ENCODE results near the gene GALNT7.

The GALNT7 gene

GRCh38 chr4:173253561-173253960, 85.0 kb downstream of the GALNT7 start:
- H3K4me3 ChIP-seq (ENCODE audit: low read length), result no peak overlapping the region
- H3K36me3 ChIP-seq (ENCODE audit: insufficient read depth, low read length), result no peaks in the 10 kb centered on the region
- H3K9me3 ChIP-seq (ENCODE audit: low read length), result no peaks in the 10 kb centered on the region
- H2AFZ ChIP-seq (ENCODE audit: low read depth, low read length), result no peak overlapping the region
- no peaks in the 10 kb centered on the region for H3K27me3 ChIP-seq (ENCODE audit: insufficient read depth, low read length)
- H3K4me1 ChIP-seq (ENCODE audit: insufficient read depth, low read length), result no peaks in the 10 kb centered on the region

- Histone ChIP-seq H2AFZ (ENCODE audit: low read depth, low read length) (no peak overlapping the region), H3K4me1 (ENCODE audit: insufficient read depth, low read length) (no peaks in the 10 kb centered on the region), H3K36me3 (ENCODE audit: insufficient read depth, low read length) (no peaks in the 10 kb centered on the region), H3K27me3 (ENCODE audit: insufficient read depth, low read length) (no peaks in the 10 kb centered on the region), H3K9me3 (ENCODE audit: low read length) (no peaks in the 10 kb centered on the region), H3K4me3 (ENCODE audit: low read length) (no peak overlapping the region)
Measured at GRCh38 chr4:173254646-173255045, 86.0 kb downstream of the GALNT7 start.

GRCh38 chr4:173256825-173257224, 88.2 kb downstream of the GALNT7 start:
- no peak overlapping the region for H3K4me3 ChIP-seq (ENCODE audit: low read length)
- no peaks in the 10 kb centered on the region for H3K27me3 ChIP-seq (ENCODE audit: insufficient read depth, low read length)
- no peaks in the 10 kb centered on the region for H3K9me3 ChIP-seq (ENCODE audit: low read length)
- H2AFZ ChIP-seq (ENCODE audit: low read depth, low read length), result no peak overlapping the region
- peaks cover 2% of the 10 kb centered on the region for H3K36me3 ChIP-seq (ENCODE audit: insufficient read depth, low read length)
- no peaks in the 10 kb centered on the region for H3K4me1 ChIP-seq (ENCODE audit: insufficient read depth, low read length)

GRCh38 chr4:173257732-173258717, 89.4 kb downstream of the GALNT7 start:
- H3K4me3 ChIP-seq (ENCODE audit: low read length), result no peak overlapping the region

GRCh38 chr4:173258866-173259265, 90.3 kb downstream of the GALNT7 start:
- Histone ChIP-seq H3K4me3 (ENCODE audit: low read length) (no peak overlapping the region), H2AFZ (ENCODE audit: low read depth, low read length) (no peak overlapping the region), H3K4me1 (ENCODE audit: insufficient read depth, low read length) (no peaks in the 10 kb centered on the region)

More at GRCh38 chr4:173257732-173258717, 89.4 kb downstream of the GALNT7 start:
- H3K9me3 ChIP-seq (ENCODE audit: low read length), result no peaks in the 10 kb centered on the region
- H3K4me1 ChIP-seq (ENCODE audit: insufficient read depth, low read length), result no peaks in the 10 kb centered on the region
- no peak overlapping the region for H2AFZ ChIP-seq (ENCODE audit: low read depth, low read length)
- H3K27me3 ChIP-seq (ENCODE audit: insufficient read depth, low read length), result no peaks in the 10 kb centered on the region
- H3K36me3 ChIP-seq (ENCODE audit: insufficient read depth, low read length), result peaks cover 2% of the 10 kb centered on the region

GRCh38 chr4:173259310-173259709, 90.7 kb downstream of the GALNT7 start:
- Histone ChIP-seq H3K4me1 (ENCODE audit: insufficient read depth, low read length) (no peaks in the 10 kb centered on the region), H3K27me3 (ENCODE audit: insufficient read depth, low read length) (no peaks in the 10 kb centered on the region), H3K4me3 (ENCODE audit: low read length) (no peak overlapping the region), H2AFZ (ENCODE audit: low read depth, low read length) (no peak overlapping the region), H3K9me3 (ENCODE audit: low read length) (no peaks in the 10 kb centered on the region), H3K36me3 (ENCODE audit: insufficient read depth, low read length) (peaks cover 2% of the 10 kb centered on the region)

More at GRCh38 chr4:173258866-173259265, 90.3 kb downstream of the GALNT7 start:
- no peaks in the 10 kb centered on the region for H3K27me3 ChIP-seq (ENCODE audit: insufficient read depth, low read length)
- H3K36me3 ChIP-seq (ENCODE audit: insufficient read depth, low read length), result peaks cover 2% of the 10 kb centered on the region
- no peaks in the 10 kb centered on the region for H3K9me3 ChIP-seq (ENCODE audit: low read length)

- H2AFZ ChIP-seq (ENCODE audit: low read depth, low read length), result no peak overlapping the region
- no peaks in the 10 kb centered on the region for H3K9me3 ChIP-seq (ENCODE audit: low read length)
Measured at GRCh38 chr4:173261052-173261451, 92.4 kb downstream of the GALNT7 start.

GRCh38 chr4:173262375-173262774, 93.8 kb downstream of the GALNT7 start:
- Histone ChIP-seq H2AFZ (ENCODE audit: low read depth, low read length) (no peak overlapping the region), H3K4me1 (ENCODE audit: insufficient read depth, low read length) (no peaks in the 10 kb centered on the region), H3K9me3 (ENCODE audit: low read length) (no peaks in the 10 kb centered on the region), H3K4me3 (ENCODE audit: low read length) (no peak overlapping the region), H3K36me3 (ENCODE audit: insufficient read depth, low read length) (peaks cover 2% of the 10 kb centered on the region), H3K27me3 (ENCODE audit: insufficient read depth, low read length) (no peaks in the 10 kb centered on the region)

More at GRCh38 chr4:173261052-173261451, 92.4 kb downstream of the GALNT7 start:
- Histone ChIP-seq H3K4me3 (ENCODE audit: low read length) (no peak overlapping the region), H3K4me1 (ENCODE audit: insufficient read depth, low read length) (no peaks in the 10 kb centered on the region), H3K36me3 (ENCODE audit: insufficient read depth, low read length) (peaks cover 2% of the 10 kb centered on the region), H3K27me3 (ENCODE audit: insufficient read depth, low read length) (no peaks in the 10 kb centered on the region)

- Histone ChIP-seq H2AFZ (ENCODE audit: low read depth, low read length) (no peak overlapping the region), H3K4me1 (ENCODE audit: insufficient read depth, low read length) (no peaks in the 10 kb centered on the region), H3K4me3 (ENCODE audit: low read length) (no peak overlapping the region), H3K27me3 (ENCODE audit: insufficient read depth, low read length) (no peaks in the 10 kb centered on the region), H3K9me3 (ENCODE audit: low read length) (peaks cover 2% of the 10 kb centered on the region), H3K36me3 (ENCODE audit: insufficient read depth, low read length) (peaks cover 2% of the 10 kb centered on the region)
Measured at GRCh38 chr4:173264245-173264644, 95.6 kb downstream of the GALNT7 start.

GRCh38 chr4:173264684-173265185, 96.1 kb downstream of the GALNT7 start:
- no peaks in the 10 kb centered on the region for H3K27me3 ChIP-seq (ENCODE audit: insufficient read depth, low read length)
- peaks cover 2% of the 10 kb centered on the region for H3K9me3 ChIP-seq (ENCODE audit: low read length)
- no peak overlapping the region for H2AFZ ChIP-seq (ENCODE audit: low read depth, low read length)
- no peak overlapping the region for H3K4me3 ChIP-seq (ENCODE audit: low read length)
- H3K36me3 ChIP-seq (ENCODE audit: insufficient read depth, low read length), result peaks cover 2% of the 10 kb centered on the region
- H3K4me1 ChIP-seq (ENCODE audit: insufficient read depth, low read length), result no peaks in the 10 kb centered on the region

- H3K4me3 ChIP-seq (ENCODE audit: low read length), result no peak overlapping the region
- no peaks in the 10 kb centered on the region for H3K4me1 ChIP-seq (ENCODE audit: insufficient read depth, low read length)
- H2AFZ ChIP-seq (ENCODE audit: low read depth, low read length), result no peak overlapping the region
- peaks cover 2% of the 10 kb centered on the region for H3K36me3 ChIP-seq (ENCODE audit: insufficient read depth, low read length)
- peaks cover 2% of the 10 kb centered on the region for H3K9me3 ChIP-seq (ENCODE audit: low read length)
- no peaks in the 10 kb centered on the region for H3K27me3 ChIP-seq (ENCODE audit: insufficient read depth, low read length)
Measured at GRCh38 chr4:173265751-173266150, 97.1 kb downstream of the GALNT7 start.

- H3K4me1 ChIP-seq (ENCODE audit: insufficient read depth, low read length), result no peaks in the 10 kb centered on the region
- H3K9me3 ChIP-seq (ENCODE audit: low read length), result peaks cover 2% of the 10 kb centered on the region
- no peak overlapping the region for H2AFZ ChIP-seq (ENCODE audit: low read depth, low read length)
- no peak overlapping the region for H3K4me3 ChIP-seq (ENCODE audit: low read length)
- H3K36me3 ChIP-seq (ENCODE audit: insufficient read depth, low read length), result no peaks in the 10 kb centered on the region
- H3K27me3 ChIP-seq (ENCODE audit: insufficient read depth, low read length), result no peaks in the 10 kb centered on the region
Measured at GRCh38 chr4:173267711-173268110, 99.1 kb downstream of the GALNT7 start.

GRCh38 chr4:173269280-173269679, 100.7 kb downstream of the GALNT7 start:
- Histone ChIP-seq H3K27me3 (ENCODE audit: insufficient read depth, low read length) (no peaks in the 10 kb centered on the region), H3K4me1 (ENCODE audit: insufficient read depth, low read length) (no peaks in the 10 kb centered on the region), H3K9me3 (ENCODE audit: low read length) (peaks cover 2% of the 10 kb centered on the region), H3K4me3 (ENCODE audit: low read length) (no peak overlapping the region), H2AFZ (ENCODE audit: low read depth, low read length) (no peak overlapping the region), H3K36me3 (ENCODE audit: insufficient read depth, low read length) (no peaks in the 10 kb centered on the region)
